Ishikawa (cell line): ENCODE measurements around the gene HMG20A.

Experiments
- CEBPB ChIP-seq: IDR thresholded peaks from 2 replicates; pipeline ENCODE4 v1.6.1; 2012
- CREB1 ChIP-seq: IDR thresholded peaks from 2 replicates; pipeline ENCODE4 v1.6.1; 2012; ENCODE audit warnings: low read depth
- EGR1 ChIP-seq: IDR thresholded peaks from 2 replicates; pipeline ENCODE4 v1.6.1; 2012
- EP300 ChIP-seq: IDR thresholded peaks from 2 replicates; pipeline ENCODE4 v1.6.1; 2012; ENCODE audit warnings: borderline replicate concordance
- FOXM1 ChIP-seq: IDR thresholded peaks from 2 replicates; pipeline ENCODE4 v1.6.1; 2012; ENCODE audit warnings: low read depth, borderline replicate concordance
- MAX ChIP-seq: IDR thresholded peaks from 2 replicates; pipeline ENCODE4 v1.6.1; 2012
- NFIC ChIP-seq: IDR thresholded peaks from 2 replicates; pipeline ENCODE4 v1.6.1; 2012
- RAD21 ChIP-seq: IDR thresholded peaks from 2 replicates; pipeline ENCODE4 v1.6.1; 2012; ENCODE audit warnings: low read depth
- REST ChIP-seq: IDR thresholded peaks from 2 replicates; pipeline ENCODE4 v1.6.1; 2012; ENCODE audit warnings: low read depth, mild to moderate bottlenecking
- TAF1 ChIP-seq: IDR thresholded peaks from 2 replicates; pipeline ENCODE4 v1.6.1; 2012; ENCODE audit warnings: low read depth, mild to moderate bottlenecking
- TCF12 ChIP-seq: IDR thresholded peaks from 2 replicates; pipeline ENCODE4 v1.6.1; 2012; ENCODE audit warnings: low read depth
- TEAD4 ChIP-seq: IDR thresholded peaks from 2 replicates; pipeline ENCODE4 v1.6.1; 2012
- USF1 ChIP-seq: IDR thresholded peaks from 2 replicates; pipeline ENCODE4 v1.6.1; 2012
- YY1 ChIP-seq: IDR thresholded peaks from 2 replicates; pipeline ENCODE4 v1.6.1; 2012; ENCODE audit warnings: low read depth
- ZBTB7A ChIP-seq: IDR thresholded peaks from 2 replicates; pipeline ENCODE4 v1.6.1; 2012; ENCODE audit warnings: low read depth

Gene HMG20A

GRCh38 chr15:77418966-77419835, 1.5 kb upstream of the HMG20A start:
- TF ChIP-seq ZBTB7A = peak; percentile 89
- no peak for TF ChIP-seq FOXM1
- TF ChIP-seq CREB1 = no peak

GRCh38 chr15:77419836-77420609, 665 bp upstream of the HMG20A start, which contains the start of gene PEAK1:
Gene PEAK1 (minus strand): TSS chr15:77420104. CDS start chr15:77181926, 238,178 bp downstream.
- TF ChIP-seq TAF1 (peak; percentile 40; the same call in 1 of the 2 replicates), MAX (no peak; the same call in 1 of the 2 replicates), YY1 (no peak)

GRCh38 chr15:77421370-77421700, 647 bp downstream of the HMG20A start:
- TF ChIP-seq ZBTB7A = no peak
- no peak for TF ChIP-seq USF1
- no peak for TF ChIP-seq TEAD4
- TF ChIP-seq TCF12 = no peak
- TF ChIP-seq NFIC = no peak
- no peak for TF ChIP-seq CREB1
- TF ChIP-seq TAF1 = no peak
- no peak for TF ChIP-seq REST
- TF ChIP-seq FOXM1 = no peak

GRCh38 chr15:77425104-77425503, 4.4 kb downstream of the HMG20A start:
- TF ChIP-seq TAF1 (no peak), ZBTB7A (no peak), CREB1 (no peak), TCF12 (no peak), TEAD4 (no peak), MAX (no peak), EGR1 (no peak), NFIC (no peak), EP300 (no peak), RAD21 (no peak), USF1 (no peak)

- no peak for TF ChIP-seq EP300
- TF ChIP-seq NFIC = no peak
- no peak for TF ChIP-seq MAX
- no peak for TF ChIP-seq EGR1
- no peak for TF ChIP-seq RAD21
- no peak for TF ChIP-seq ZBTB7A
- no peak for TF ChIP-seq TAF1
- TF ChIP-seq FOXM1 = no peak
- no peak for TF ChIP-seq REST
- TF ChIP-seq USF1 = no peak
- TF ChIP-seq CREB1 = no peak
- no peak for TF ChIP-seq CEBPB
- TF ChIP-seq YY1 = no peak
These were observed 5.7 kb downstream of the HMG20A start for GRCh38 chr15:77426377-77426776.
